H1 (cell line): ENCODE data around the gene INPP4B. TPM values are rescaled to one million over a fixed set of nuclear protein-coding genes. Genes with fewer than 3 reads are reported as not detected.

Experiments
- CTCF ChIA-PET: fragments of 300-600 bp; sonication (Branson Sonifier 250); formaldehyde crosslinking; loops from one replicate; lab custom pipeline; 2021; ENCODE audit not compliant: partially characterized antibody; lab: Charles Lee
- POLR2A ChIA-PET: fragments of 300-600 bp; sonication (Branson Sonifier 250); formaldehyde crosslinking; loops from one replicate; lab custom pipeline; 2021; ENCODE audit warnings: inconsistent platforms; ENCODE audit not compliant: partially characterized antibody; lab: Charles Lee
- DNase-seq, 2 experiments: peaks; one replicate each; pipeline versions ENCODE4 v3.0.0 to v3.0.0-alpha.2; 2010 to 2022; ENCODE audit warnings: low spot score in 2 of 2, low read depth in 1 of 2, mixed read lengths in 1 of 2
- FAIRE-seq: peaks from 2 replicates; lab custom pipeline; 2011; peaks lifted over from hg19 to GRCh38; lab: Jason Lieb, UNC
- H2AFZ ChIP-seq: 2 replicates; pipeline ENCODE4 v1.8.1; 2012; ENCODE audit warnings: low read length, inconsistent platforms
- H2AK5ac ChIP-seq: 2 replicates; pipeline ENCODE4 v1.6.1; 2013; ENCODE audit warnings: low read depth, low read length
- H2BK120ac ChIP-seq: replicated peaks from 2 replicates; pipeline ENCODE3; 2013; ENCODE audit warnings: low read depth, low read length, inconsistent platforms
- H2BK12ac ChIP-seq: 2 replicates; pipeline ENCODE4 v1.6.1; 2013; ENCODE audit warnings: low read depth, low read length
- H2BK15ac ChIP-seq: 2 replicates; pipeline ENCODE4 v1.6.1; 2013; ENCODE audit warnings: low read length
- H2BK20ac ChIP-seq: 2 replicates; pipeline ENCODE4 v1.6.1; 2013; ENCODE audit warnings: low read length
- H2BK5ac ChIP-seq: 2 replicates; pipeline ENCODE4 v1.6.1; 2013; ENCODE audit warnings: low read depth, low read length
- H3K14ac ChIP-seq: 2 replicates; pipeline ENCODE4 v1.6.1; 2013; ENCODE audit warnings: inconsistent platforms; ENCODE audit not compliant: insufficient read length
- H3K18ac ChIP-seq: 2 replicates; pipeline ENCODE4 v1.6.1; 2013; ENCODE audit warnings: low read length; ENCODE audit errors: extremely low read depth
- H3K23ac ChIP-seq: 2 replicates; pipeline ENCODE4 v1.6.1; 2013; ENCODE audit warnings: inconsistent platforms; ENCODE audit not compliant: insufficient read length
- H3K23me2 ChIP-seq: 2 replicates; pipeline ENCODE4 v1.6.1; 2013; ENCODE audit warnings: low read depth, low read length
- H3K27ac ChIP-seq: 2 replicates; pipeline ENCODE4 v1.6.1; 2011; ENCODE audit warnings: low read depth, low read length, inconsistent platforms
- H3K27me3 ChIP-seq, 4 experiments: replicated peaks in 1 of 4; 1 replicate in 1 of 4; 2 replicates in 3 of 4; pipeline versions ENCODE4 v1.6.1 to v1.8.1; 2011 to 2013; ENCODE audit warnings: low read length in 3 of 4, mild to moderate bottlenecking in 3 of 4, inconsistent platforms in 2 of 4, mixed read lengths in 2 of 4, moderate library complexity in 1 of 4; ENCODE audit not compliant: control insufficient read depth in 3 of 4, insufficient read depth in 3 of 4; ENCODE audit errors: extremely low read depth in 1 of 4
- H3K36me3 ChIP-seq, 4 experiments: 2 replicates each; pipeline versions ENCODE4 v1.6.1 to v1.8.1; 2011 to 2013; ENCODE audit warnings: mild to moderate bottlenecking in 4 of 4, low read length in 3 of 4, moderate library complexity in 2 of 4, control low read depth in 1 of 4, inconsistent platforms in 1 of 4; ENCODE audit not compliant: insufficient read depth in 4 of 4, control insufficient read depth in 2 of 4
- H3K4ac ChIP-seq: replicated peaks from 2 replicates; pipeline ENCODE3; 2013; ENCODE audit warnings: low read length, low read depth, mixed read lengths, inconsistent platforms; ENCODE audit not compliant: insufficient read length
- H3K4me1 ChIP-seq, 4 experiments: replicated peaks in 1 of 4; 1 replicate in 1 of 4; 2 replicates in 3 of 4; pipeline versions ENCODE4 v1.6.1 to v1.8.1; 2011 to 2013; ENCODE audit warnings: low read length in 3 of 4, inconsistent platforms in 2 of 4, mixed read lengths in 1 of 4; ENCODE audit not compliant: insufficient read depth in 4 of 4, control insufficient read depth in 3 of 4
- H3K4me2 ChIP-seq, 2 experiments: 2 replicates each; pipeline versions ENCODE4 v1.6.1 to v1.8.1; 2011 to 2013; ENCODE audit warnings: low read depth in 2 of 2, low read length in 2 of 2, control low read depth in 1 of 2, inconsistent platforms in 1 of 2, mild to moderate bottlenecking in 1 of 2; ENCODE audit not compliant: insufficient read depth in 1 of 2
- H3K4me3 ChIP-seq, 4 experiments: fragments of 200-600, 300-600 bp in 1 of 4; sonication (generic), shearing (Covaris generic), sonication (Bioruptor Twin) in 1 of 4; 2 replicates each; pipeline versions ENCODE4 v1.5.1 to v1.8.1; 2011 to 2016; ENCODE audit warnings: low read length in 4 of 4, low read depth in 3 of 4, control low read depth in 2 of 4, inconsistent platforms in 2 of 4, mild to moderate bottlenecking in 2 of 4, mixed read lengths in 1 of 4, moderate library complexity in 1 of 4; ENCODE audit not compliant: insufficient read depth in 2 of 4; ENCODE audit errors: extremely low read depth in 1 of 4
- H3K56ac ChIP-seq: replicated peaks from 2 replicates; pipeline ENCODE3; 2013; ENCODE audit warnings: low read depth, mild to moderate bottlenecking, mixed read lengths, low read length, inconsistent platforms; ENCODE audit not compliant: insufficient read length
- H3K79me1 ChIP-seq: 2 replicates; pipeline ENCODE4 v1.6.1; 2013; ENCODE audit warnings: low read depth, low read length, control low read depth
- H3K79me2 ChIP-seq, 2 experiments: 2 replicates each; pipeline versions ENCODE4 v1.6.1 to v1.8.1; 2012 to 2013; ENCODE audit warnings: low read length in 2 of 2, mild to moderate bottlenecking in 2 of 2, inconsistent platforms in 1 of 2; ENCODE audit not compliant: insufficient read depth in 2 of 2, control insufficient read depth in 1 of 2
- H3K9ac ChIP-seq, 4 experiments: replicated peaks in 1 of 4; 1 replicate in 1 of 4; 2 replicates in 3 of 4; pipeline versions ENCODE4 v1.6.1 to v1.8.1; 2011 to 2013; ENCODE audit warnings: low read depth in 3 of 4, low read length in 3 of 4, control low read depth in 2 of 4, mild to moderate bottlenecking in 2 of 4, moderate library complexity in 2 of 4, inconsistent platforms in 1 of 4; ENCODE audit errors: extremely low read depth in 1 of 4
- H3K9me3 ChIP-seq, 2 experiments: 2 replicates each; pipeline versions ENCODE4 v1.6.1 to v1.8.1; 2012 to 2013; ENCODE audit warnings: mild to moderate bottlenecking in 2 of 2, moderate library complexity in 2 of 2, control low read depth in 1 of 2, inconsistent platforms in 1 of 2, low read depth in 1 of 2, low read length in 1 of 2, mixed read lengths in 1 of 2; ENCODE audit not compliant: insufficient read depth in 2 of 2
- H4K20me1 ChIP-seq, 2 experiments: replicated peaks in 1 of 2; 2 replicates each; pipeline versions ENCODE3 to v1.8.1; 2011 to 2013; ENCODE audit warnings: inconsistent platforms in 2 of 2, low read length in 2 of 2, mild to moderate bottlenecking in 1 of 2; ENCODE audit not compliant: insufficient read depth in 2 of 2, control insufficient read depth in 1 of 2
- H4K5ac ChIP-seq: 2 replicates; pipeline ENCODE4 v1.6.1; 2013; ENCODE audit warnings: low read length, low read depth, mixed read lengths, inconsistent platforms; ENCODE audit not compliant: insufficient read length
- H4K8ac ChIP-seq: 2 replicates; pipeline ENCODE4 v1.8.0; 2013; ENCODE audit warnings: mild to moderate bottlenecking, moderate library complexity, low read length, inconsistent platforms; ENCODE audit not compliant: insufficient read depth; ENCODE audit errors: extremely low read depth
- H4K91ac ChIP-seq: replicated peaks from 2 replicates; pipeline ENCODE3; 2013; ENCODE audit warnings: low read length, mixed read lengths, inconsistent platforms; ENCODE audit not compliant: insufficient read length
- NANOG ChIP-seq: IDR thresholded peaks from 2 replicates; pipeline ENCODE4 v1.6.1; 2011; ENCODE audit warnings: low read length, low read depth, mild to moderate bottlenecking, inconsistent platforms; ENCODE audit not compliant: insufficient read depth, poor library complexity, severe bottlenecking
- RAD21 ChIP-seq, 2 experiments: IDR thresholded peaks in 1 of 2; conservative IDR thresholded peaks in 1 of 2; 2 replicates each; pipeline ENCODE4 v1.6.1; 2011; ENCODE audit warnings: low read depth in 2 of 2, low read length in 2 of 2, improper control_type of control experiment in 1 of 2, inconsistent platforms in 1 of 2, mild to moderate bottlenecking in 1 of 2, moderate library complexity in 1 of 2
- SP2 ChIP-seq: IDR thresholded peaks from 2 replicates; pipeline ENCODE4 v1.6.1; 2012; ENCODE audit warnings: mild to moderate bottlenecking, low read length, inconsistent platforms
- WGBS, 2 experiments: shearing (Covaris generic) in 1 of 2; methylation state at CpG; one replicate each; pipeline versions ENCODE4 v1.1.6 to v1.1.7; 2013 to 2015; ENCODE audit warnings: low lambda C conversion rate in 2 of 2, mixed read lengths in 2 of 2, inconsistent platforms in 1 of 2, low coverage in 1 of 2, missing lambda C conversion rate in 1 of 2; ENCODE audit not compliant: insufficient replicate concordance in 2 of 2, insufficient coverage in 1 of 2, insufficient read length in 1 of 2; ENCODE audit errors: extremely low coverage in 1 of 2, missing lambda C conversion rate in 1 of 2; 5-methylcytosine and 5-hydroxymethylcytosine counted together
- polyA plus RNA-seq, 7 experiments: library from polyadenylated mRNA; depleted of rRNA in 3 of 7; stranded (reverse) in 5 of 7; unstranded in 2 of 7; fragments of >200 nt in 5 of 7; fragments of 200-250 nt in 2 of 7; gene quantifications; 1 replicate in 5 of 7; 2 replicates in 1 of 7; 4 replicates in 1 of 7; pipeline versions ENCODE4 v1.2.1 to v1.2.3, GENCODE V29; 2011 to 2013; ENCODE audit warnings: missing spikeins in 2 of 7, mixed read lengths in 2 of 7
- total RNA-seq: library from RNA; stranded (reverse); fragmentation: NEBNext Ultra II Directional; extraction: Animal tissue kit (Norgen Biotek cat#: 25700); gene quantifications from 2 replicates; pipeline ENCODE4 v1.2.1, GENCODE V29; 2021

INPP4B gene
- total and polyA plus RNA-seq, 2 of the 8 experiments (the other 6 are each of a cell fraction or from before 2014, with no cell fraction given) = 0.11 to 0.54 TPM

GRCh38 chr4:142278171-142278570 lies 567.9 kb downstream of the INPP4B start:
- Histone ChIP-seq H3K27me3 (no peaks in the 10 kb centered on the region), H3K23me2 (no peaks in the 10 kb centered on the region), H3K9ac (no peak overlapping the region), H2BK120ac (no peak overlapping the region), H4K8ac (no peak overlapping the region), H3K79me1 (no peaks in the 10 kb centered on the region), H3K4me3 (no peak overlapping the region), H3K79me2 (no peaks in the 10 kb centered on the region), H3K14ac (no peak overlapping the region), H3K56ac (no peak overlapping the region), H4K20me1 (no peaks in the 10 kb centered on the region), H2BK5ac (no peak overlapping the region), H3K36me3 (no peaks in the 10 kb centered on the region), H3K4me1 (no peaks in the 10 kb centered on the region), H4K5ac (no peak overlapping the region), H3K4me2 (no peak overlapping the region), H2BK15ac (no peak overlapping the region), H2AFZ (peak overlapping the region; percentile 17; the same call in 1 of the 2 replicates), H2BK20ac (no peak overlapping the region), H3K27ac (no peak overlapping the region), H3K23ac (no peak overlapping the region), H2BK12ac (no peak overlapping the region), H3K18ac (no peak overlapping the region), H3K4ac (no peak overlapping the region), H2AK5ac (no peak overlapping the region), H3K9me3 (no peaks in the 10 kb centered on the region), H4K91ac (no peak overlapping the region)
- 100% methylated on average over 1 of the region's 1 CpG; no CpG with 5 or more reads in 1 of the 2 experiments for WGBS, 2 experiments
- no peak for TF ChIP-seq NANOG
- no peak for TF ChIP-seq RAD21 (IDR thresholded peaks at IDR 0.05 in 1 of 2, conservative IDR thresholded peaks at IDR 0.05 in 1 of 2; ENCODE audit: low read depth in 2 of 2, low read length in 2 of 2)
- no peak for TF ChIP-seq SP2
- ChIA-PET CTCF (interaction anchor here (0.8 to 1.2 kb wide), 3 partner anchors 16 to 29 kb away, joined by 3 read pairs; no protein-coding TSS in a partner anchor), POLR2A (no interaction called here)
- no peak for DNase-seq
- FAIRE-seq = no peak
